Neural progenitor cell (in vitro differentiated cells): Measurements from ENCODE around the gene CCT8. TPM values are rescaled to one million over a fixed set of nuclear protein-coding genes. Genes with fewer than 3 reads are reported as not detected.

Experiments
- DNase-seq: peaks from one replicate; pipeline ENCODE4 v3.0.0-alpha.2; 2016; ENCODE audit warnings: low spot score
- H2AFZ ChIP-seq: fragments of 200-600 bp; sonication (generic); replicated peaks from 2 replicates; pipeline ENCODE4 v1.6.1; 2016; ENCODE audit warnings: antibody characterized with exemption
- H3F3A ChIP-seq: fragments of 200-600 bp; sonication (generic); 2 replicates; pipeline ENCODE4 v1.6.1; 2016; ENCODE audit warnings: antibody characterized with exemption, low read depth
- H3K27ac ChIP-seq: fragments of 200-600 bp; sonication (generic); 2 replicates; pipeline ENCODE4 v1.5.1; 2016; ENCODE audit warnings: mild to moderate bottlenecking
- H3K27me3 ChIP-seq: fragments of 200-600 bp; sonication (generic); 2 replicates; pipeline ENCODE4 v1.6.1; 2016; ENCODE audit warnings: mild to moderate bottlenecking, moderate library complexity
- H3K36me3 ChIP-seq: fragments of 200-600 bp; sonication (generic); 2 replicates; pipeline ENCODE4 v1.5.1; 2016
- H3K4me1 ChIP-seq: fragments of 200-600 bp; sonication (generic); 2 replicates; pipeline ENCODE4 v1.6.1; 2016; ENCODE audit warnings: mixed run types
- H3K4me2 ChIP-seq: fragments of 200-600 bp; sonication (generic); 2 replicates; pipeline ENCODE4 v1.6.1; 2016
- H3K4me3 ChIP-seq: fragments of 200-600 bp; sonication (generic); 2 replicates; pipeline ENCODE4 v1.5.1; 2016
- H3K79me2 ChIP-seq: fragments of 200-600 bp; sonication (generic); 2 replicates; pipeline ENCODE4 v1.6.1; 2016; ENCODE audit warnings: low read depth
- H3K9ac ChIP-seq: fragments of 200-600 bp; sonication (generic); 2 replicates; pipeline ENCODE4 v1.6.1; 2016
- H3K9me3 ChIP-seq: fragments of 200-600 bp; sonication (generic); 2 replicates; pipeline ENCODE4 v1.5.1; 2016; ENCODE audit warnings: low read depth
- H4K20me1 ChIP-seq: fragments of 200-600 bp; sonication (generic); 2 replicates; pipeline ENCODE4 v1.6.1; 2016; ENCODE audit warnings: low read depth
- H3K27ac Mint-ChIP-seq: 3 replicates; pipeline ENCODE4 v1.8.0; 2021; ENCODE audit warnings: mixed read lengths
- H3K27me3 Mint-ChIP-seq: 2 replicates; pipeline ENCODE4 v1.8.0; 2022; ENCODE audit warnings: low read depth, mild to moderate bottlenecking, inconsistent platforms, moderate library complexity, mixed read lengths; ENCODE audit not compliant: insufficient read depth
- H3K36me3 Mint-ChIP-seq: 3 replicates; pipeline ENCODE4 v1.8.0; 2021; ENCODE audit warnings: mixed read lengths
- H3K4me1 Mint-ChIP-seq: 3 replicates; pipeline ENCODE4 v1.8.0; 2021; ENCODE audit warnings: mixed read lengths
- H3K4me3 Mint-ChIP-seq: 3 replicates; pipeline ENCODE4 v1.8.0; 2021; ENCODE audit warnings: mild to moderate bottlenecking, moderate library complexity, mixed read lengths
- H3K9me3 Mint-ChIP-seq: 3 replicates; pipeline ENCODE4 v1.8.0; 2020; ENCODE audit warnings: mixed read lengths
- EZH2 ChIP-seq: fragments of 200-600 bp; sonication (generic); IDR thresholded peaks from 2 replicates; pipeline ENCODE4 v1.6.1; 2017; ENCODE audit warnings: antibody characterized with exemption, mild to moderate bottlenecking, moderate library complexity
- EZH2phosphoT487 ChIP-seq: fragments of 200-600 bp; sonication (generic); IDR thresholded peaks from 2 replicates; pipeline ENCODE4 v1.6.1; 2017; ENCODE audit warnings: antibody characterized with exemption
- total RNA-seq: library from RNA; depleted of rRNA; stranded (reverse); fragments of >200 nt; gene quantifications from 2 replicates; pipeline ENCODE4 v1.2.3, GENCODE V29; 2015; ENCODE audit warnings: low replicate concordance
- TF ChIP-seq, protein P1 (sequence below): fragments of 200-600 bp; sonication (generic); IDR thresholded peaks from 2 replicates; pipeline ENCODE4 v1.5.1; 2017; ENCODE audit warnings: antibody characterized with exemption, mild to moderate bottlenecking

The CCT8 gene
- total RNA-seq, 1 donor from 2014 or later = 642 TPM

DNA sequence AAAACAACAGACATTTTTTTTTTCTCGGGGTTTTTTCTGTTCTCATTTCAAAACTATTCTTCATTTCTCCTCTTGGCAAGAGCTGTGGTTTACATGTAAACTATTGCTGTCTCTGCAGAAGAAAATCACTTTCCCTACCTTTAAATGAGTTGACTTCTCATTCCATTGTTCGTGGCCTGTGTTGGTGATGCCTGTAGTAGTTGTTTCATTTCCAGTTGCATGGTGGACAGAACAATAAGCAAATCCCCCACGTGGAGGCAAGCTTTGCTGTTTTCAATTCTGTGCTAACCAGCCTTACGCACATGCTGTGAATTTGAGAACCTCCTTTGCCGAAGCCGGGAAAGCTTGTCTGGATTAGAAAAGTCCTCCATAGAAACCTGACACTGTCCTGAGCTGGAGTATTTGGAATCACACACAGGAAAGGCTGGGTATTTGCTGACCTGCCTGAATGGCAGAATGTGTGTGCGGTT, 30.8 kb upstream of the CCT8 start:
- TF ChIP-seq EZH2 = no peak
- TF ChIP-seq, protein P1, sequence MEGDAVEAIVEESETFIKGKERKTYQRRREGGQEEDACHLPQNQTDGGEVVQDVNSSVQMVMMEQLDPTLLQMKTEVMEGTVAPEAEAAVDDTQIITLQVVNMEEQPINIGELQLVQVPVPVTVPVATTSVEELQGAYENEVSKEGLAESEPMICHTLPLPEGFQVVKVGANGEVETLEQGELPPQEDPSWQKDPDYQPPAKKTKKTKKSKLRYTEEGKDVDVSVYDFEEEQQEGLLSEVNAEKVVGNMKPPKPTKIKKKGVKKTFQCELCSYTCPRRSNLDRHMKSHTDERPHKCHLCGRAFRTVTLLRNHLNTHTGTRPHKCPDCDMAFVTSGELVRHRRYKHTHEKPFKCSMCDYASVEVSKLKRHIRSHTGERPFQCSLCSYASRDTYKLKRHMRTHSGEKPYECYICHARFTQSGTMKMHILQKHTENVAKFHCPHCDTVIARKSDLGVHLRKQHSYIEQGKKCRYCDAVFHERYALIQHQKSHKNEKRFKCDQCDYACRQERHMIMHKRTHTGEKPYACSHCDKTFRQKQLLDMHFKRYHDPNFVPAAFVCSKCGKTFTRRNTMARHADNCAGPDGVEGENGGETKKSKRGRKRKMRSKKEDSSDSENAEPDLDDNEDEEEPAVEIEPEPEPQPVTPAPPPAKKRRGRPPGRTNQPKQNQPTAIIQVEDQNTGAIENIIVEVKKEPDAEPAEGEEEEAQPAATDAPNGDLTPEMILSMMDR = no peak
- TF ChIP-seq EZH2phosphoT487 = no peak
- Histone ChIP-seq H3K4me2 (peak overlapping the region; percentile 42), H3K4me3 (no peak overlapping the region), H3K79me2 (no peaks in the 10 kb centered on the region), H4K20me1 (no peaks in the 10 kb centered on the region), H3K36me3 (no peaks in the 10 kb centered on the region), H3K4me1 (peaks cover 14% of the 10 kb centered on the region), H3F3A (peaks cover 17% of the 10 kb centered on the region), H3K9ac (no peak overlapping the region), H3K27me3 (no peaks in the 10 kb centered on the region), H3K27ac (peak overlapping the region; percentile 53), H2AFZ (peak overlapping the region; percentile 58), H3K9me3 (no peaks in the 10 kb centered on the region)
- peaks cover 18% of the 10 kb centered on the region for H3K4me1 Mint-ChIP-seq
- H3K27me3 Mint-ChIP-seq = peaks cover 3% of the 10 kb centered on the region
- H3K27ac Mint-ChIP-seq = peak overlapping the region; percentile 95
- H3K4me3 Mint-ChIP-seq = no peak overlapping the region
- DNase-seq = peak; percentile 82
- H3K36me3 Mint-ChIP-seq = no peaks in the 10 kb centered on the region
- peaks cover 9% of the 10 kb centered on the region for H3K9me3 Mint-ChIP-seq

DNA sequence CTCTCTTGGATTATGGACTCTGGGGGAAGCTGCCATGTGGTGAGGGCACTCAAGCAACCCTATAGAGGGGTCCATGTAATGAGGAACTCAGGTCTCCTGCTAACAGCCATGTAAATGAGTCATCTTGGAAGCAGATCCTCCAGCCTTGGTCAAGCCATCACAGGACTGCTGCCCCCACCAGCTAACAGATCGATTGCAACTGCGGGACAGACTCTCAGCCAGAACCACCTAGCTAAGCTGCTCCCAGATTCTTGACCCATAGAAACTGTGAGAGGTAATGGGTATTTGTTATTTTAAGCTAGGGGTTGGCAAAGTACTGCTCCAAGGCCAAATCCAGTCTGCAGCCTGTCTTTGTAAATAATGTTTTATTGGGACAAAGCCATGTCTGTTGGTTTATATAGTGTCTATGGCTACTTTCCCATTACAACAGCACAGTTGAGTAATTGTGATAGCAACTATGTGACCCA, 29.4 kb upstream of the CCT8 start:
- Mint-ChIP-seq H3K4me1 (peaks cover 18% of the 10 kb centered on the region), H3K9me3 (peaks cover 9% of the 10 kb centered on the region), H3K36me3 (no peaks in the 10 kb centered on the region), H3K27ac (no peak overlapping the region), H3K27me3 (peaks cover 3% of the 10 kb centered on the region), H3K4me3 (no peak overlapping the region)
- Histone ChIP-seq H3K36me3 (no peaks in the 10 kb centered on the region), H3K9me3 (no peaks in the 10 kb centered on the region), H3K4me3 (no peak overlapping the region), H3K4me2 (no peak overlapping the region), H3F3A (peaks cover 17% of the 10 kb centered on the region), H3K27ac (no peak overlapping the region), H3K79me2 (no peaks in the 10 kb centered on the region), H4K20me1 (no peaks in the 10 kb centered on the region), H3K9ac (no peak overlapping the region), H3K27me3 (no peaks in the 10 kb centered on the region), H3K4me1 (peaks cover 14% of the 10 kb centered on the region), H2AFZ (no peak overlapping the region)
- TF ChIP-seq EZH2phosphoT487 (no peak), EZH2 (no peak)
- TF ChIP-seq, protein P1 = no peak
- no peak for DNase-seq

DNA sequence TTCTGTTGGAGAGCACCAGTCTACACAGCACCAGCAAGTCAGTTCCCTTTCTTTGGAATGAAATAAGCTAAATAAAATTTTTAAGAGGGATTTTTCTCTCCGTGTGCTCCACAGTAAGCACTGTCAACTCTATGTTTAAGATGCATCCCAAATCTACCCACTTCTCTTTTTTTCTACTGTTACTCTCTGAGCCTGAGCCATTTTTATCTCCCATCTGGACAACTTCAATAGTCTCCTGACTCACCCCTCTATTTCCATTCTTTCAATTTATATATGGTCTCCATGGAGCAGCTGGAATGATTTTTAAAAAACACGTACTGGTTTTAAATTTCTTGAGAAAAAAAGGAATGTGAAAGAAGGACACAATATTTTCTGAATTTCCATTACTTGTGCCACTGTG, 24.7 kb upstream of the CCT8 start:
- DNase-seq = no peak
- TF ChIP-seq, protein P1 = no peak
- TF ChIP-seq EZH2phosphoT487 = no peak
- TF ChIP-seq EZH2 = no peak
- peaks cover 2% of the 10 kb centered on the region for H3K27me3 Mint-ChIP-seq
- Histone ChIP-seq H3K27me3 (no peaks in the 10 kb centered on the region), H2AFZ (no peak overlapping the region), H3F3A (no peaks in the 10 kb centered on the region), H3K4me2 (no peak overlapping the region), H3K36me3 (no peaks in the 10 kb centered on the region), H3K79me2 (no peaks in the 10 kb centered on the region), H3K9me3 (no peaks in the 10 kb centered on the region), H3K27ac (no peak overlapping the region), H4K20me1 (no peaks in the 10 kb centered on the region), H3K4me1 (peaks cover 14% of the 10 kb centered on the region), H3K4me3 (no peak overlapping the region), H3K9ac (no peak overlapping the region)
- H3K9me3 Mint-ChIP-seq = peaks cover 6% of the 10 kb centered on the region
- peaks cover 11% of the 10 kb centered on the region for H3K4me1 Mint-ChIP-seq
- H3K36me3 Mint-ChIP-seq = no peaks in the 10 kb centered on the region
- no peak overlapping the region for H3K27ac Mint-ChIP-seq
- H3K4me3 Mint-ChIP-seq = no peak overlapping the region
